ENCODE results near the gene COL4A3. TPM values are rescaled to one million over a fixed set of nuclear protein-coding genes. Genes with fewer than 3 reads are reported as not detected.

Gene COL4A3
- polyA plus RNA-seq, 1 donor from 2014 or later = 0.10 TPM

Other genes with a start within 250 kb of the COL4A3 start
- gene COL4A4, start 419 bp upstream of the COL4A3 start, polyA plus RNA-seq = 0.35 and 0.46 TPM in 2 replicates
- gene MFF, start 160.6 kb downstream of the COL4A3 start, polyA plus RNA-seq = 175 and 192 TPM in 2 replicates
- gene TM4SF20, start 214.7 kb downstream of the COL4A3 start, polyA plus RNA-seq = not detected in 2 replicates
- gene SCYGR1, start 223.3 kb downstream of the COL4A3 start, polyA plus RNA-seq = not detected in 2 replicates

Measured in neural cell (in vitro differentiated cells).